WTC11 (cell line): ENCODE data around the gene SMAD6. TPM values are rescaled to one million over a fixed set of nuclear protein-coding genes. Genes with fewer than 3 reads are reported as not detected.

Experiments used
- ATAC-seq: fragments of 200-7000 bp; cut with Tn5 transposase; 2 replicates; pipeline ENCODE4 v1.10.0; 2021; ENCODE audit warnings: mild to moderate bottlenecking, moderate library complexity
- CTCF ChIA-PET: fragments of 300-600 bp; sonication (Branson Sonifier 250); formaldehyde crosslinking; loops from one replicate; lab custom pipeline; 2021; ENCODE audit warnings: antibody characterized with exemption; lab: Charles Lee
- POLR2A ChIA-PET: fragments of 350-600 bp; sonication (Branson Sonifier 250); formaldehyde crosslinking; loops from one replicate; lab custom pipeline; 2021; ENCODE audit warnings: antibody characterized with exemption; lab: Charles Lee
- DNase-seq: peaks from one replicate; pipeline ENCODE4 v3.0.0; 2021; ENCODE audit warnings: low spot score
- H3K27ac Mint-ChIP-seq: 2 replicates; pipeline ENCODE4 v1.8.0; 2021; ENCODE audit warnings: mixed read lengths
- H3K27me3 Mint-ChIP-seq: 2 replicates; pipeline ENCODE4 v1.8.0; 2021; ENCODE audit warnings: low read depth, mild to moderate bottlenecking, moderate library complexity, mixed read lengths
- H3K36me3 Mint-ChIP-seq: 2 replicates; pipeline ENCODE4 v1.8.0; 2021; ENCODE audit warnings: mixed read lengths
- H3K4me1 Mint-ChIP-seq: 2 replicates; pipeline ENCODE4 v1.8.0; 2022; ENCODE audit warnings: mixed read lengths
- H3K4me3 Mint-ChIP-seq: 2 replicates; pipeline ENCODE4 v1.8.0; 2021; ENCODE audit warnings: mild to moderate bottlenecking, moderate library complexity, mixed read lengths
- H3K9me3 Mint-ChIP-seq: 2 replicates; pipeline ENCODE4 v1.8.0; 2021; ENCODE audit warnings: mixed read lengths
- CBFB ChIP-seq: sonication (generic); formaldehyde crosslinking; IDR thresholded peaks from 2 replicates; pipeline ENCODE4 v1.8.1; 2022; ENCODE audit warnings: mild to moderate bottlenecking, low read depth, missing genetic modification reagents
- FOXP1 ChIP-seq: sonication (generic); formaldehyde crosslinking; IDR thresholded peaks from 2 replicates; pipeline ENCODE4 v1.8.0; 2022; ENCODE audit warnings: missing genetic modification reagents, mild to moderate bottlenecking, moderate library complexity, borderline replicate concordance
- IRF2 ChIP-seq: sonication (generic); formaldehyde crosslinking; IDR thresholded peaks from 2 replicates; pipeline ENCODE4 v1.8.0; 2022; ENCODE audit warnings: low read depth, missing genetic modification reagents, borderline replicate concordance
- KAT7 ChIP-seq: sonication (generic); formaldehyde crosslinking; IDR thresholded peaks from 2 replicates; pipeline ENCODE4 v1.8.1; 2023; ENCODE audit warnings: missing genetic modification reagents, mild to moderate bottlenecking, borderline replicate concordance
- NFYB ChIP-seq: sonication (generic); formaldehyde crosslinking; conservative IDR thresholded peaks from 2 replicates; pipeline ENCODE4 v1.8.0; 2022; ENCODE audit warnings: low read depth, missing genetic modification reagents
- RELA ChIP-seq: sonication (generic); formaldehyde crosslinking; IDR thresholded peaks from 2 replicates; pipeline ENCODE4 v1.8.1; 2022; ENCODE audit warnings: missing genetic modification reagents, mild to moderate bottlenecking, borderline replicate concordance
- SMAD3 ChIP-seq: sonication (generic); formaldehyde crosslinking; IDR thresholded peaks from 2 replicates; pipeline ENCODE4 v1.8.0; 2022; ENCODE audit warnings: missing genetic modification reagents, mild to moderate bottlenecking, borderline replicate concordance
- SOX15 ChIP-seq: fragments of 250-450 bp; sonication (Bioruptor Pico); IDR thresholded peaks from 2 replicates; pipeline ENCODE4 v1.9.0; 2021; ENCODE audit warnings: mild to moderate bottlenecking
- ZNF219 ChIP-seq: sonication (generic); formaldehyde crosslinking; IDR thresholded peaks from 2 replicates; pipeline ENCODE4 v1.8.0; 2023; ENCODE audit warnings: missing genetic modification reagents, mild to moderate bottlenecking, borderline replicate concordance
- total RNA-seq: library from RNA; stranded (reverse); gene quantifications from 3 replicates; pipeline ENCODE4 v1.2.3, GENCODE V29; 2021
- TF ChIP-seq, protein P1 (sequence below): sonication (generic); formaldehyde crosslinking; IDR thresholded peaks from 2 replicates; pipeline ENCODE4 v1.8.1; 2022; ENCODE audit warnings: low read depth, mild to moderate bottlenecking, moderate library complexity, missing genetic modification reagents, borderline replicate concordance
- TF ChIP-seq, protein P2 (sequence below): sonication (generic); formaldehyde crosslinking; IDR thresholded peaks from 2 replicates; pipeline ENCODE4 v1.8.1; 2022; ENCODE audit warnings: low read depth, missing genetic modification reagents, borderline replicate concordance
- TF ChIP-seq, protein P3 (sequence below): sonication (generic); formaldehyde crosslinking; IDR thresholded peaks from 2 replicates; pipeline ENCODE4 v1.8.0; 2022; ENCODE audit warnings: missing genetic modification reagents
- TF ChIP-seq, protein P4 (sequence below): fragments of 250-450 bp; sonication (Bioruptor Pico); IDR thresholded peaks from 2 replicates; pipeline ENCODE4 v1.9.0; 2021; ENCODE audit warnings: moderate library complexity, mild to moderate bottlenecking, inconsistent platforms, borderline replicate concordance
- TF ChIP-seq, protein P5 (sequence below): sonication (generic); formaldehyde crosslinking; conservative IDR thresholded peaks from 2 replicates; pipeline ENCODE4 v1.8.1; 2022; ENCODE audit warnings: mild to moderate bottlenecking, missing genetic modification reagents
- TF ChIP-seq, protein P6 (sequence below): fragments of 250-450 bp; sonication (Bioruptor Pico); IDR thresholded peaks from 2 replicates; pipeline ENCODE4 v1.9.0; 2021; ENCODE audit warnings: mild to moderate bottlenecking

Gene SMAD6
- total RNA-seq, 1 experiment from 2014 or later = 13.9 TPM

DNA sequence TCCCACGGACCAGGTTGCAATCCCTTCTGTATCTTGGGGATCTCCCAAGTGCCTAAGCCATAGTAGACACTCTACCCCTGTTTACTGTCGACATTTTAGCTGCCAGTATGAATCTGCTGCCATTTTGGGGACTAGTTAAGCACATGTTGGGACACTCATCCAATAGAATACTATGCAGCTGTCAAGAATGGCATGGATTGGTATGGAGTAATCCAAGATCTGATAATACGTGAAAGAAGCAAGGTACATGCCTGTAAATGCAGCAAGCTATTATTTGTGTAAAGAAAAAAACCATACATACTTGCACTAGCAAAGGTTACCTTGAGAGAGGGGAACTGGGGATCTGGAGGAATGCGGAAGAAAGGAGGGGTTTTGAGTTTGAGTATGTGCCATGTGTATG, 129.3 kb downstream of the SMAD6 start:
- Mint-ChIP-seq H3K4me3 (no peak overlapping the region), H3K27ac (no peak overlapping the region; the same call in 1 of the 2 replicates), H3K9me3 (peaks cover 6% of the 10 kb centered on the region; the same call in 1 of the 2 replicates), H3K27me3 (peaks cover 16% of the 10 kb centered on the region), H3K4me1 (peaks cover 66% of the 10 kb centered on the region), H3K36me3 (no peaks in the 10 kb centered on the region)
- ATAC-seq (no peak), DNase-seq (no peak)
- ChIA-PET POLR2A (interaction anchor here (0.5 kb wide), 1 partner anchor 15 kb away, joined by 4 read pairs; no protein-coding TSS in a partner anchor), CTCF (interaction anchor here (1.1 to 1.7 kb wide), 2 partner anchors 14 to 20 kb away, joined by 4 to 9 read pairs; no protein-coding TSS in a partner anchor)
- TF ChIP-seq NFYB (no peak), SOX15 (CRISPR knock-in tag) (no peak), CBFB (no peak), RELA (CRISPR knock-in tag) (no peak), KAT7 (no peak), IRF2 (CRISPR knock-in tag) (no peak), SMAD3 (no peak), ZNF219 (no peak)
- TF ChIP-seq, protein P1, sequence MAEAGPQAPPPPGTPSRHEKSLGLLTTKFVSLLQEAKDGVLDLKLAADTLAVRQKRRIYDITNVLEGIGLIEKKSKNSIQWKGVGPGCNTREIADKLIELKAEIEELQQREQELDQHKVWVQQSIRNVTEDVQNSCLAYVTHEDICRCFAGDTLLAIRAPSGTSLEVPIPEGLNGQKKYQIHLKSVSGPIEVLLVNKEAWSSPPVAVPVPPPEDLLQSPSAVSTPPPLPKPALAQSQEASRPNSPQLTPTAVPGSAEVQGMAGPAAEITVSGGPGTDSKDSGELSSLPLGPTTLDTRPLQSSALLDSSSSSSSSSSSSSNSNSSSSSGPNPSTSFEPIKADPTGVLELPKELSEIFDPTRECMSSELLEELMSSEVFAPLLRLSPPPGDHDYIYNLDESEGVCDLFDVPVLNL (CRISPR knock-in tag) = no peak
- TF ChIP-seq, protein P2, sequence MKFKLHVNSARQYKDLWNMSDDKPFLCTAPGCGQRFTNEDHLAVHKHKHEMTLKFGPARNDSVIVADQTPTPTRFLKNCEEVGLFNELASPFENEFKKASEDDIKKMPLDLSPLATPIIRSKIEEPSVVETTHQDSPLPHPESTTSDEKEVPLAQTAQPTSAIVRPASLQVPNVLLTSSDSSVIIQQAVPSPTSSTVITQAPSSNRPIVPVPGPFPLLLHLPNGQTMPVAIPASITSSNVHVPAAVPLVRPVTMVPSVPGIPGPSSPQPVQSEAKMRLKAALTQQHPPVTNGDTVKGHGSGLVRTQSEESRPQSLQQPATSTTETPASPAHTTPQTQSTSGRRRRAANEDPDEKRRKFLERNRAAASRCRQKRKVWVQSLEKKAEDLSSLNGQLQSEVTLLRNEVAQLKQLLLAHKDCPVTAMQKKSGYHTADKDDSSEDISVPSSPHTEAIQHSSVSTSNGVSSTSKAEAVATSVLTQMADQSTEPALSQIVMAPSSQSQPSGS (CRISPR knock-in tag) = no peak
- TF ChIP-seq, protein P3, sequence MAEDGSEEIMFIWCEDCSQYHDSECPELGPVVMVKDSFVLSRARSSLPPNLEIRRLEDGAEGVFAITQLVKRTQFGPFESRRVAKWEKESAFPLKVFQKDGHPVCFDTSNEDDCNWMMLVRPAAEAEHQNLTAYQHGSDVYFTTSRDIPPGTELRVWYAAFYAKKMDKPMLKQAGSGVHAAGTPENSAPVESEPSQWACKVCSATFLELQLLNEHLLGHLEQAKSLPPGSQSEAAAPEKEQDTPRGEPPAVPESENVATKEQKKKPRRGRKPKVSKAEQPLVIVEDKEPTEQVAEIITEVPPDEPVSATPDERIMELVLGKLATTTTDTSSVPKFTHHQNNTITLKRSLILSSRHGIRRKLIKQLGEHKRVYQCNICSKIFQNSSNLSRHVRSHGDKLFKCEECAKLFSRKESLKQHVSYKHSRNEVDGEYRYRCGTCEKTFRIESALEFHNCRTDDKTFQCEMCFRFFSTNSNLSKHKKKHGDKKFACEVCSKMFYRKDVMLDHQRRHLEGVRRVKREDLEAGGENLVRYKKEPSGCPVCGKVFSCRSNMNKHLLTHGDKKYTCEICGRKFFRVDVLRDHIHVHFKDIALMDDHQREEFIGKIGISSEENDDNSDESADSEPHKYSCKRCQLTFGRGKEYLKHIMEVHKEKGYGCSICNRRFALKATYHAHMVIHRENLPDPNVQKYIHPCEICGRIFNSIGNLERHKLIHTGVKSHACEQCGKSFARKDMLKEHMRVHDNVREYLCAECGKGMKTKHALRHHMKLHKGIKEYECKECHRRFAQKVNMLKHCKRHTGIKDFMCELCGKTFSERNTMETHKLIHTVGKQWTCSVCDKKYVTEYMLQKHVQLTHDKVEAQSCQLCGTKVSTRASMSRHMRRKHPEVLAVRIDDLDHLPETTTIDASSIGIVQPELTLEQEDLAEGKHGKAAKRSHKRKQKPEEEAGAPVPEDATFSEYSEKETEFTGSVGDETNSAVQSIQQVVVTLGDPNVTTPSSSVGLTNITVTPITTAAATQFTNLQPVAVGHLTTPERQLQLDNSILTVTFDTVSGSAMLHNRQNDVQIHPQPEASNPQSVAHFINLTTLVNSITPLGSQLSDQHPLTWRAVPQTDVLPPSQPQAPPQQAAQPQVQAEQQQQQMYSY (CRISPR knock-in tag) = no peak
- TF ChIP-seq, protein P4, sequence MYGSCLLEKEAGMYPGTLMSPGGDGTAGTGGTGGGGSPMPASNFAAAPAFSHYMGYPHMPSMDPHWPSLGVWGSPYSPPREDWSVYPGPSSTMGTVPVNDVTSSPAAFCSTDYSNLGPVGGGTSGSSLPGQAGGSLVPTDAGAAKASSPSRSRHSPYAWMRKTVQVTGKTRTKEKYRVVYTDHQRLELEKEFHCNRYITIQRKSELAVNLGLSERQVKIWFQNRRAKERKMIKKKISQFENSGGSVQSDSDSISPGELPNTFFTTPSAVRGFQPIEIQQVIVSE (CRISPR knock-in tag) = no peak

DNA sequence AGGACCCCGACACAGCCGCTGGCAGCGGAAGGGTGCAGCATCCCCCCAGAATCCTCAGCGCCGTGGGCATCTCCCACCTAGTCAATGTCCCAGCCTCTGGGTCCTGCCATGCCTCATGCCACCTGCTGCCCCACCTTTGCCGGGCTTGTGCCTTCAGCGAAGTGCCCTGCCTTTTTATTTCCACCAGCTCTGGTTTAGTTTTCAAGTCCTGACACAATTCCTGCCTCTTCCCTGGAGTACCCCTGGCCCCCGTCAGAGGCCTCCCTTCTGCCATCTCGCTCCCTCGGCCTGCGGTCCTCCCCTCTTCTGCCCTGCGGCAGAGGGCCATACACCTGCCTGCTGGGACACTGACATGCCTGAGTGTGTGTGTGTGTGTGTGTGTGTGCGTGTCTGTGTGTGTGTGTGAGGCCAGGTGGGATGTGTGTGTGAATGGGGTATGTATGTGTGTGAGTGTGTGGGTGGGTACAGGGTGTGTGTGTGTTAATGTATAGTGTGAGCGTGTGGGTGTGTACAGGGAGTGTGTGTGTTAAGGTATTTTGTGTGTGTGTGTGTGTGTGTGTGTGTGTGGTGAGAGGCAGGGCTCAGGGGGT, 129.9 kb downstream of the SMAD6 start:
- ChIA-PET POLR2A (no interaction called here), CTCF (interaction anchor here (1.1 to 4.0 kb wide), 2 partner anchors 13 to 43 kb away, joined by 4 to 10 read pairs; no protein-coding TSS in a partner anchor)
- Mint-ChIP-seq H3K36me3 (no peaks in the 10 kb centered on the region), H3K9me3 (peaks cover 6% of the 10 kb centered on the region; the same call in 1 of the 2 replicates), H3K27ac (no peak overlapping the region), H3K4me3 (no peak overlapping the region), H3K4me1 (peaks cover 60% of the 10 kb centered on the region), H3K27me3 (peaks cover 16% of the 10 kb centered on the region)
- DNase-seq = no peak
- no peak for ATAC-seq
- TF ChIP-seq, protein P5, sequence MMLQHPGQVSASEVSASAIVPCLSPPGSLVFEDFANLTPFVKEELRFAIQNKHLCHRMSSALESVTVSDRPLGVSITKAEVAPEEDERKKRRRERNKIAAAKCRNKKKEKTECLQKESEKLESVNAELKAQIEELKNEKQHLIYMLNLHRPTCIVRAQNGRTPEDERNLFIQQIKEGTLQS (CRISPR knock-in tag) = no peak
- TF ChIP-seq, protein P6, sequence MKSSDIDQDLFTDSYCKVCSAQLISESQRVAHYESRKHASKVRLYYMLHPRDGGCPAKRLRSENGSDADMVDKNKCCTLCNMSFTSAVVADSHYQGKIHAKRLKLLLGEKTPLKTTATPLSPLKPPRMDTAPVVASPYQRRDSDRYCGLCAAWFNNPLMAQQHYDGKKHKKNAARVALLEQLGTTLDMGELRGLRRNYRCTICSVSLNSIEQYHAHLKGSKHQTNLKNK = no peak
- no peak for TF ChIP-seq FOXP1

Other genes with a start within 250 kb of the SMAD6 start
- gene SNAPC5, start 204.5 kb upstream of the SMAD6 start, total RNA-seq = 21.1 to 28.7 TPM (median 24.0 TPM) in 3 replicates
- gene RPL4, start 197.4 kb upstream of the SMAD6 start, total RNA-seq = 3,648 to 4,125 TPM (median 4,060 TPM) in 3 replicates
- 41.1 to 50.2 TPM (median 46.6 TPM) in 3 replicates for gene ZWILCH, start 196.9 kb upstream of the SMAD6 start, total RNA-seq
- 2.2 to 3.2 TPM (median 3.0 TPM) in 3 replicates for gene LCTL, start 136.2 kb upstream of the SMAD6 start, total RNA-seq